GM12872 (cell line): ENCODE measurements around the gene ANGPT4.

Experiments
- TF ChIP-seq, protein P1 (sequence below): IDR thresholded peaks from 3 replicates; pipeline ENCODE4 v1.5.1; 2011; ENCODE audit warnings: low read depth, mild to moderate bottlenecking, low read length, moderate library complexity; ENCODE audit not compliant: insufficient read depth

The ANGPT4 gene

DNA sequence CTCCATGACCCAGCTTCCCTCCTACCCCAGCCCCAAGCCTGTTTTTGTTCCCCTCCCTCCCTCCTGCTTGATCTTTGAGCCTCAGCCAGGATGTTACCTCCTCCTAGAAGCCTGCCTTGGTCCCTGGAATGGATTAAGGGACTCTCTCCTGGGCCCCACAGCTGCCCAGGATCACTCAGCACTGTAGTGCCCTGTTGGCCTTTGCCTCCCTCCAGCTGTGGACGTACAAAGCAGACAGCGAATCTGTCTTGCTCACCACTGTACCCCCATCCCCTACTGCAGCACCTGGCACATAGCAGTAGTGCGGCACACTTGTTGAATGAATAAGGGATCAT is 94.4 kb downstream of the ANGPT4 start:
- TF ChIP-seq, protein P1, sequence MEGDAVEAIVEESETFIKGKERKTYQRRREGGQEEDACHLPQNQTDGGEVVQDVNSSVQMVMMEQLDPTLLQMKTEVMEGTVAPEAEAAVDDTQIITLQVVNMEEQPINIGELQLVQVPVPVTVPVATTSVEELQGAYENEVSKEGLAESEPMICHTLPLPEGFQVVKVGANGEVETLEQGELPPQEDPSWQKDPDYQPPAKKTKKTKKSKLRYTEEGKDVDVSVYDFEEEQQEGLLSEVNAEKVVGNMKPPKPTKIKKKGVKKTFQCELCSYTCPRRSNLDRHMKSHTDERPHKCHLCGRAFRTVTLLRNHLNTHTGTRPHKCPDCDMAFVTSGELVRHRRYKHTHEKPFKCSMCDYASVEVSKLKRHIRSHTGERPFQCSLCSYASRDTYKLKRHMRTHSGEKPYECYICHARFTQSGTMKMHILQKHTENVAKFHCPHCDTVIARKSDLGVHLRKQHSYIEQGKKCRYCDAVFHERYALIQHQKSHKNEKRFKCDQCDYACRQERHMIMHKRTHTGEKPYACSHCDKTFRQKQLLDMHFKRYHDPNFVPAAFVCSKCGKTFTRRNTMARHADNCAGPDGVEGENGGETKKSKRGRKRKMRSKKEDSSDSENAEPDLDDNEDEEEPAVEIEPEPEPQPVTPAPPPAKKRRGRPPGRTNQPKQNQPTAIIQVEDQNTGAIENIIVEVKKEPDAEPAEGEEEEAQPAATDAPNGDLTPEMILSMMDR: no peak

DNA sequence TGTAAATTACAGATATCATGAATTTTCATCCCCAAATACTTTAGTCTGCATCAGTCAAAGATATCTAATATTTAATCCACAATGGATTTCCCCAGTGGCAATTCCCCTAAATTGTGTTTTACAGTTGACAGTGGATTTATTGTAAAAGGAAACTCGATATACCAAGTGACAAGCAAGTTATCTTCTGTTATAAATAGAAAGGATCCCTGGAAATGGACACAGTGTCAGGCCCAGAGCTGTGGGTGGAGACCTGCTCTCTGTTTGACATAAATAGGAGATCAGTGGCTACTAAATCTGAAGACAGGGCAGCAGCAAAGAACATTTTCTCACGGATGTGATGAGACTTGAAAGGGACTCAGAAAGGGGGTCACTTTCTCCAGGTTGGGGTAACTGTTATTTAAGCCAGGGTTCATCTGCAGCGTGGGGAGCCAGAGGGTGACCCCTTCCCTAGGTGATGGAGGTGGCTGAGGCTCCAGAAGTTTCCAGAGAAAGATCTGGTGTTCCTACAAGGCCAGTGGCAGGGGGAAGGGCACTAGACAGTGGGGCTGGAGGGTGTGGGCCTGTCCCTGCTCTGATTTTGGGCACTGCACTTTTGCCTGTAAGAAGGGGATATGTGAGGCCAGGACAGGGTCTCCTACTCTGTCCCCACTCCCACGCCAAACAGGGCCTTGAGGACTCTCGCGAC is 94.9 kb downstream of the ANGPT4 start:
- TF ChIP-seq, protein P1: no peak

DNA sequence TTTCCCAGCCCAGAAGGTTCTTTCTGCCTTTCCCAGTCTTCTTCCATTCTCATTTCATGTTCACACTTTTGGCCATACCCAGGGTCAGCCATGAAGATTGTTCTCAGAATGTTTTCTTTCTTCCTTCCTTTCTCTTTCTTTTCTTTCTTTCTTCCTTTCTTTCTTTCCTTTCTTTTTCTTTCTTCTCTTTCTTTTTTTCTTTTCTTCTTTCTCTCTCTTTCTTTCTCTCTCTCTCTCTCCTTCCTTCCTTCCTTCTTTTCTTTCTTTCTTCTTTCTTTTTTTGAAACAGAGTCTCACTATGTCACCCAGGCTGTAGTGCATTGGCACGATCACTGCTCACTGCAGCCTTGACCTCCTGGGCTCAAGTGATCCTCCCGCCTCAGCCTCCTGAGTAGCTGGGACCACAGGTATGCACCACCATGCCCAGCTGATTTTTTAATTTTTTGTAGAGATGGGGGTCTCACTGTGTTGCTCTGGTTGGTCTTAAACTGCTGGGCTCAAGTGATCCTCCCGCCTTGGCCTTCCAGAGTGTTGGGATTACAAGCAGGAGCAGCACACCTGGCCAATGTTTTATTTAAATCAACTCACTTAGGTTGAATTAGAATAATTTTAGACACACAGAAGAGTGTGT is 95.7 kb downstream of the ANGPT4 start:
- TF ChIP-seq, protein P1: no peak
